IMR-90 (cell line): ENCODE results near the gene PCED1B. TPM values are rescaled to one million over a fixed set of nuclear protein-coding genes. Genes with fewer than 3 reads are reported as not detected.

Source experiments
- ATAC-seq: fragments of 200-7000 bp; cut with Tn5 transposase; 2 replicates; pipeline ENCODE4 v1.9.1; 2020; ENCODE audit warnings: low read depth, mild to moderate bottlenecking, moderate library complexity
- BruUV-seq: library from RNA; stranded (reverse); fragments of 400-500 nt; replicated peaks from 2 replicates; lab custom pipeline; 2021; lab: Mats Ljungman, UMichigan
- CTCF ChIA-PET: fragments of 300-600 bp; formaldehyde crosslinking; extraction: SDS; loops from one replicate; lab custom pipeline; 2021; ENCODE audit warnings: antibody characterized with exemption; lab: Yijun Ruan, JAX
- POLR2A ChIA-PET: fragments of 300-600 bp; sonication (Branson Sonifier 250); formaldehyde crosslinking; loops from one replicate; lab custom pipeline; 2022; ENCODE audit warnings: antibody characterized with exemption; ENCODE audit not compliant: unreplicated experiment; lab: Charles Lee
- DNase-seq: peaks from one replicate; pipeline ENCODE4 v3.0.0; 2013
- H2AFZ ChIP-seq: replicated peaks from 2 replicates; pipeline ENCODE3; 2013; ENCODE audit warnings: low read length, mild to moderate bottlenecking; ENCODE audit not compliant: poor library complexity
- H2AK5ac ChIP-seq: 2 replicates; pipeline ENCODE4 v1.6.1; 2013; ENCODE audit warnings: low read depth, low read length, inconsistent platforms
- H2AK9ac ChIP-seq: replicated peaks from 2 replicates; pipeline ENCODE3; 2013; ENCODE audit warnings: mild to moderate bottlenecking, low read depth, low read length, moderate library complexity; ENCODE audit not compliant: poor library complexity
- H2BK120ac ChIP-seq: 2 replicates; pipeline ENCODE4 v1.6.1; 2013; ENCODE audit warnings: low read depth, low read length, inconsistent platforms
- H2BK15ac ChIP-seq: 3 replicates; pipeline ENCODE4 v1.6.1; 2013; ENCODE audit warnings: low read depth, low read length, inconsistent platforms
- H2BK20ac ChIP-seq: 2 replicates; pipeline ENCODE4 v1.6.1; 2013; ENCODE audit warnings: low read depth, mild to moderate bottlenecking, inconsistent platforms, low read length, moderate library complexity
- H2BK5ac ChIP-seq: 2 replicates; pipeline ENCODE4 v1.6.1; 2013; ENCODE audit warnings: mild to moderate bottlenecking, low read depth, low read length, inconsistent platforms; ENCODE audit not compliant: poor library complexity, severe bottlenecking
- H3K14ac ChIP-seq: replicated peaks from 2 replicates; pipeline ENCODE4 v1.6.1; 2013; ENCODE audit warnings: low read depth, low read length, inconsistent platforms
- H3K18ac ChIP-seq: 2 replicates; pipeline ENCODE4 v1.6.1; 2013; ENCODE audit warnings: low read depth, low read length, control low read depth
- H3K23ac ChIP-seq: 2 replicates; pipeline ENCODE4 v1.6.1; 2013; ENCODE audit warnings: low read depth, low read length, inconsistent platforms
- H3K27ac ChIP-seq: 2 replicates; pipeline ENCODE4 v1.5.1; 2013; ENCODE audit warnings: mild to moderate bottlenecking, control low read depth, low read length; ENCODE audit not compliant: insufficient read depth
- H3K27me3 ChIP-seq: 2 replicates; pipeline ENCODE4 v1.6.1; 2013; ENCODE audit warnings: low read length; ENCODE audit not compliant: control insufficient read depth, insufficient read depth
- H3K36me3 ChIP-seq: 2 replicates; pipeline ENCODE4 v1.6.1; 2013; ENCODE audit warnings: low read length, mixed read lengths; ENCODE audit not compliant: control insufficient read depth, insufficient read depth
- H3K4ac ChIP-seq: 2 replicates; pipeline ENCODE4 v1.6.1; 2013; ENCODE audit warnings: low read depth, low read length, inconsistent platforms
- H3K4me1 ChIP-seq: 2 replicates; pipeline ENCODE4 v1.6.1; 2013; ENCODE audit warnings: low read length, mixed read lengths; ENCODE audit not compliant: control insufficient read depth, insufficient read depth
- H3K4me2 ChIP-seq: 2 replicates; pipeline ENCODE4 v1.6.1; 2013; ENCODE audit warnings: low read depth, mild to moderate bottlenecking, control low read depth, low read length, moderate library complexity
- H3K4me3 ChIP-seq: 2 replicates; pipeline ENCODE4 v1.5.1; 2013; ENCODE audit warnings: low read depth, mild to moderate bottlenecking, control low read depth, low read length, moderate library complexity; ENCODE audit not compliant: insufficient read depth
- H3K56ac ChIP-seq: 2 replicates; pipeline ENCODE4 v1.6.1; 2013; ENCODE audit warnings: low read length, inconsistent platforms; ENCODE audit not compliant: insufficient read depth; ENCODE audit errors: extremely low read depth
- H3K79me1 ChIP-seq, 2 experiments: 2 replicates each; pipeline ENCODE4 v1.6.1; 2013; ENCODE audit warnings: low read length in 2 of 2, inconsistent platforms in 1 of 2, low read depth in 1 of 2
- H3K9ac ChIP-seq: 2 replicates; pipeline ENCODE4 v1.6.1; 2013; ENCODE audit warnings: low read depth, low read length, control low read depth
- H3K9me1 ChIP-seq: 2 replicates; pipeline ENCODE4 v1.6.1; 2013; ENCODE audit warnings: low read length, inconsistent platforms; ENCODE audit not compliant: insufficient read depth
- H3K9me3 ChIP-seq: 2 replicates; pipeline ENCODE4 v1.6.1; 2013; ENCODE audit warnings: low read length; ENCODE audit not compliant: control insufficient read depth, insufficient read depth
- H4K20me1 ChIP-seq: 2 replicates; pipeline ENCODE4 v1.6.1; 2013; ENCODE audit warnings: low read length, inconsistent platforms; ENCODE audit not compliant: insufficient read depth
- H4K5ac ChIP-seq: 2 replicates; pipeline ENCODE4 v1.6.1; 2013; ENCODE audit warnings: mild to moderate bottlenecking, low read depth, low read length, control low read depth
- H4K8ac ChIP-seq, 2 experiments: 2 replicates each; pipeline ENCODE4 v1.6.1; 2013; ENCODE audit warnings: low read depth in 2 of 2, low read length in 2 of 2, control low read depth in 1 of 2, inconsistent platforms in 1 of 2
- H4K91ac ChIP-seq: 2 replicates; pipeline ENCODE4 v1.6.1; 2013; ENCODE audit warnings: low read depth, low read length, inconsistent platforms; ENCODE audit not compliant: insufficient read depth
- BHLHE40 ChIP-seq: fragments of 150-350 bp; IDR thresholded peaks from 2 replicates; pipeline ENCODE4 v1.6.1; 2016; ENCODE audit warnings: mild to moderate bottlenecking, low read depth, low read length
- FOS ChIP-seq: fragments of 150-350 bp; IDR thresholded peaks from 2 replicates; pipeline ENCODE4 v1.6.1; 2016; ENCODE audit warnings: low read depth, low read length
- MXI1 ChIP-seq: IDR thresholded peaks from 2 replicates; pipeline ENCODE4 v1.6.1; 2012; ENCODE audit warnings: low read depth, mild to moderate bottlenecking, low read length, moderate library complexity, borderline replicate concordance
- WGBS, 2 experiments: methylation state at CpG; one replicate each; pipeline versions ENCODE4 v1.1.5 to v1.1.7; 2013; ENCODE audit warnings: missing lambda C conversion rate in 2 of 2; ENCODE audit not compliant: insufficient read length in 1 of 2; ENCODE audit errors: extremely low coverage in 2 of 2; 5-methylcytosine and 5-hydroxymethylcytosine counted together
- dilution Hi-C: fragments of 300-500 bp; cut with HindIII; formaldehyde crosslinking; loops from one replicate; pipeline ENCODE4 v1.14.3; 2018; ENCODE audit warnings: low sequenced_read_pairs; ENCODE audit not compliant: unreplicated experiment
- in situ Hi-C: fragments of 300-500 bp; cut with MboI; formaldehyde crosslinking; loops from 3 replicates; pipeline ENCODE4 v1.14.3; 2019; ENCODE audit warnings: low sequenced_read_pairs, inconsistent platforms, mixed read lengths
- intact Hi-C: fragments of 100-400 bp; cut with micrococcal nuclease; formaldehyde crosslinking; loops from 2 replicates; pipeline ENCODE4 v1.10.0; 2022
- polyA plus RNA-seq, 3 experiments: library from polyadenylated mRNA; depleted of rRNA; stranded (reverse); fragments of >200 nt; gene quantifications; 2 replicates each; pipeline ENCODE4 v1.2.3, GENCODE V29; 2012; ENCODE audit warnings: low replicate concordance in 1 of 3
- total RNA-seq: library from RNA; depleted of rRNA; stranded (reverse); fragments of >200 nt; gene quantifications from 2 replicates; pipeline ENCODE4 v1.2.3, GENCODE V29; 2012
- TF ChIP-seq, protein P1 (sequence below): conservative IDR thresholded peaks from 2 replicates; pipeline ENCODE4 v1.5.1; 2012; ENCODE audit warnings: mild to moderate bottlenecking, low read depth, low read length, improper control_type of control experiment

PCED1B gene
- total and polyA plus RNA-seq, 2 of the 4 experiments (the other 2 are of a cell fraction), result 0.36 to 2.6 TPM

DNA sequence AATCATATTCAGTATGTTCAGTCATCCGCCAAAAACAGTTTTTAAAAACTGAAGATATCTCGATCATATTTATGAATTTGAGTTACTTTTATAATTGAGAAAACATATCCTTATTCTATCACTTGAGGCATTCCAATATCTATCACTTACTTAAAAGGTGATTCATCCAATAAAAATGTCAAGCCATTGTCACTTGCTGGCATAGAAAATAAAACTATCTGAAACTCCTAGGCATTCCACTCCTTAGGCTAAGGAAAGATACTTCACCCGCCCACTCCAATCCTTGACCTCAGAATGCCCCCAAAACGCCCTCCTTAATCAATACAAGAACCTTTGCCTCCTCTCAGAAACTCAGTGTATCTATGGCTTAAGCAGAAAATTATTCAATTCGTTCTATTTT lies 51.6 kb downstream of the PCED1B start:
- H3K18ac ChIP-seq, result no peak overlapping the region
- H4K20me1 ChIP-seq, result no peaks in the 10 kb centered on the region
- H3K23ac ChIP-seq, result no peak overlapping the region
- no peak overlapping the region for H3K4me2 ChIP-seq
- H2AFZ ChIP-seq, result no peak overlapping the region
- ATAC-seq (no peak), DNase-seq (no peak)
- no peaks in the 10 kb centered on the region for H3K27me3 ChIP-seq
- no peak overlapping the region for H2BK5ac ChIP-seq
- H4K8ac ChIP-seq, result no peak overlapping the region
- no peak overlapping the region for H3K9ac ChIP-seq
- H4K91ac ChIP-seq, result no peak overlapping the region
- no peak overlapping the region for H4K5ac ChIP-seq
- H2BK20ac ChIP-seq, result no peak overlapping the region
- no peaks in the 10 kb centered on the region for H3K9me3 ChIP-seq
- no peaks in the 10 kb centered on the region for H3K79me1 ChIP-seq
- in situ Hi-C loops, result no loop called here
- no peak overlapping the region for H3K14ac ChIP-seq
- intact Hi-C loops, result no loop called here
- CTCF ChIA-PET, result interaction anchor here (0.5 kb wide), 1 partner anchor 141 kb away, joined by 3 read pairs; no protein-coding TSS in a partner anchor
- no peak overlapping the region for H2AK9ac ChIP-seq
- no peak overlapping the region for H3K4ac ChIP-seq
- no peak overlapping the region for H2AK5ac ChIP-seq
- no CpG with 5 or more reads among the region's 5 CpGs for WGBS, 2 experiments
- H3K36me3 ChIP-seq, result no peaks in the 10 kb centered on the region
- H3K27ac ChIP-seq, result no peak overlapping the region
- dilution Hi-C loops, result no loop called here
- no peak overlapping the region for H3K56ac ChIP-seq
- no peak overlapping the region for H2BK15ac ChIP-seq
- no peaks in the 10 kb centered on the region for H3K9me1 ChIP-seq
- BruUV-seq, result no TSS peak
- POLR2A ChIA-PET, result no interaction called here
- H3K4me1 ChIP-seq, result no peaks in the 10 kb centered on the region; the same call in 1 of the 2 replicates
- no peak overlapping the region for H3K4me3 ChIP-seq
- H2BK120ac ChIP-seq, result no peak overlapping the region
- TF ChIP-seq MXI1 (no peak), BHLHE40 (no peak), FOS (no peak)
- TF ChIP-seq, protein P1, sequence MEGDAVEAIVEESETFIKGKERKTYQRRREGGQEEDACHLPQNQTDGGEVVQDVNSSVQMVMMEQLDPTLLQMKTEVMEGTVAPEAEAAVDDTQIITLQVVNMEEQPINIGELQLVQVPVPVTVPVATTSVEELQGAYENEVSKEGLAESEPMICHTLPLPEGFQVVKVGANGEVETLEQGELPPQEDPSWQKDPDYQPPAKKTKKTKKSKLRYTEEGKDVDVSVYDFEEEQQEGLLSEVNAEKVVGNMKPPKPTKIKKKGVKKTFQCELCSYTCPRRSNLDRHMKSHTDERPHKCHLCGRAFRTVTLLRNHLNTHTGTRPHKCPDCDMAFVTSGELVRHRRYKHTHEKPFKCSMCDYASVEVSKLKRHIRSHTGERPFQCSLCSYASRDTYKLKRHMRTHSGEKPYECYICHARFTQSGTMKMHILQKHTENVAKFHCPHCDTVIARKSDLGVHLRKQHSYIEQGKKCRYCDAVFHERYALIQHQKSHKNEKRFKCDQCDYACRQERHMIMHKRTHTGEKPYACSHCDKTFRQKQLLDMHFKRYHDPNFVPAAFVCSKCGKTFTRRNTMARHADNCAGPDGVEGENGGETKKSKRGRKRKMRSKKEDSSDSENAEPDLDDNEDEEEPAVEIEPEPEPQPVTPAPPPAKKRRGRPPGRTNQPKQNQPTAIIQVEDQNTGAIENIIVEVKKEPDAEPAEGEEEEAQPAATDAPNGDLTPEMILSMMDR, result no peak
